Ovary (tissue), 3 donors: ENCODE measurements around the gene RANBP10.

Source experiments
- POLR2A ChIP-seq: fragments of 450-650 bp; IDR thresholded peaks from one replicate; pipeline ENCODE4 v1.6.1; 2017; ENCODE audit warnings: antibody characterized with exemption, mild to moderate bottlenecking, moderate library complexity
- TF ChIP-seq, protein P1 (sequence below), 3 donors: fragments of 450-650 bp in 2 of 3; fragments of 200-600 bp in 1 of 3; IDR thresholded peaks; one replicate each; pipeline versions ENCODE4 v1.5.1 to v1.8.0; 2016 to 2022; ENCODE audit warnings: antibody characterized with exemption in 3 of 3, mild to moderate bottlenecking in 1 of 3
- donor health status: DM: no; HTN: no; CAD: no.

GRCh38 chr16:67828651-67829050 lies 22.3 kb upstream of the RANBP10 start:
- TF ChIP-seq, protein P1, sequence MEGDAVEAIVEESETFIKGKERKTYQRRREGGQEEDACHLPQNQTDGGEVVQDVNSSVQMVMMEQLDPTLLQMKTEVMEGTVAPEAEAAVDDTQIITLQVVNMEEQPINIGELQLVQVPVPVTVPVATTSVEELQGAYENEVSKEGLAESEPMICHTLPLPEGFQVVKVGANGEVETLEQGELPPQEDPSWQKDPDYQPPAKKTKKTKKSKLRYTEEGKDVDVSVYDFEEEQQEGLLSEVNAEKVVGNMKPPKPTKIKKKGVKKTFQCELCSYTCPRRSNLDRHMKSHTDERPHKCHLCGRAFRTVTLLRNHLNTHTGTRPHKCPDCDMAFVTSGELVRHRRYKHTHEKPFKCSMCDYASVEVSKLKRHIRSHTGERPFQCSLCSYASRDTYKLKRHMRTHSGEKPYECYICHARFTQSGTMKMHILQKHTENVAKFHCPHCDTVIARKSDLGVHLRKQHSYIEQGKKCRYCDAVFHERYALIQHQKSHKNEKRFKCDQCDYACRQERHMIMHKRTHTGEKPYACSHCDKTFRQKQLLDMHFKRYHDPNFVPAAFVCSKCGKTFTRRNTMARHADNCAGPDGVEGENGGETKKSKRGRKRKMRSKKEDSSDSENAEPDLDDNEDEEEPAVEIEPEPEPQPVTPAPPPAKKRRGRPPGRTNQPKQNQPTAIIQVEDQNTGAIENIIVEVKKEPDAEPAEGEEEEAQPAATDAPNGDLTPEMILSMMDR (IDR thresholded peaks at IDR 0.05): no peak
- no peak for TF ChIP-seq POLR2A
